Osteoblast (primary cell): ENCODE measurements around the gene ZNF513. TPM values are rescaled to one million over a fixed set of nuclear protein-coding genes. Genes with fewer than 3 reads are reported as not detected.

ENCODE experiments used
- DNase-seq: peaks from one replicate; pipeline ENCODE4 v3.0.0; 2011; ENCODE audit warnings: low spot score, mixed read lengths; ENCODE audit not compliant: insufficient read length; ENCODE audit errors: missing footprints
- H2AFZ ChIP-seq: 2 replicates; pipeline ENCODE4 v1.6.0; 2011; ENCODE audit warnings: mild to moderate bottlenecking, low read length
- H3K27ac ChIP-seq: 2 replicates; pipeline ENCODE4 v1.5.1; 2011; ENCODE audit warnings: mild to moderate bottlenecking, low read depth, low read length, moderate library complexity
- H3K27me3 ChIP-seq: 2 replicates; pipeline ENCODE4 v1.6.0; 2012; ENCODE audit warnings: mild to moderate bottlenecking, control low read depth, inconsistent platforms, low read length, moderate library complexity; ENCODE audit not compliant: insufficient read depth
- H3K36me3 ChIP-seq: 2 replicates; pipeline ENCODE4 v1.5.1; 2011; ENCODE audit warnings: mild to moderate bottlenecking, low read length, control low read depth, moderate library complexity; ENCODE audit not compliant: insufficient read depth
- H3K4me1 ChIP-seq: 2 replicates; pipeline ENCODE4 v1.5.1; 2011; ENCODE audit warnings: mild to moderate bottlenecking, low read length, control low read depth, moderate library complexity; ENCODE audit not compliant: insufficient read depth
- H3K4me2 ChIP-seq: 2 replicates; pipeline ENCODE4 v1.6.0; 2011; ENCODE audit warnings: mild to moderate bottlenecking, low read length; ENCODE audit not compliant: insufficient read depth
- H3K4me3 ChIP-seq: fragments of 200-600 bp; sonication (generic); 3 replicates; pipeline ENCODE4 v1.5.1; 2012; ENCODE audit warnings: mild to moderate bottlenecking, low read length, inconsistent platforms; ENCODE audit not compliant: insufficient read depth
- H3K79me2 ChIP-seq: 2 replicates; pipeline ENCODE4 v1.6.0; 2012; ENCODE audit warnings: mild to moderate bottlenecking, low read length, control low read depth, inconsistent platforms; ENCODE audit not compliant: insufficient read depth
- H3K9me3 ChIP-seq: 2 replicates; pipeline ENCODE4 v1.5.1; 2011; ENCODE audit warnings: low read depth, low read length, control low read depth
- H4K20me1 ChIP-seq: 2 replicates; pipeline ENCODE4 v1.6.0; 2012; ENCODE audit warnings: mild to moderate bottlenecking, low read length, control low read depth; ENCODE audit not compliant: insufficient read depth
- CTCF ChIP-seq: IDR thresholded peaks from 2 replicates; pipeline ENCODE4 v1.5.1; 2011; ENCODE audit warnings: mild to moderate bottlenecking, low read depth, low read length, moderate library complexity; ENCODE audit errors: extremely low read depth
- total RNA-seq: library from RNA; depleted of rRNA; stranded (reverse); fragments of >200 nt; gene quantifications from 2 replicates; pipeline ENCODE4 v1.2.3, GENCODE V29; 2012

The ZNF513 gene
- total RNA-seq, 1 donor = 8.3 TPM

- Histone ChIP-seq H3K36me3 (peaks cover 60% of the 10 kb centered on the region), H3K4me3 (peak overlapping the region; percentile 98), H2AFZ (peak overlapping the region; percentile 91), H3K9me3 (no peaks in the 10 kb centered on the region), H3K27me3 (no peaks in the 10 kb centered on the region), H3K79me2 (peaks cover 73% of the 10 kb centered on the region), H3K27ac (peak overlapping the region; percentile 92), H4K20me1 (peaks cover 7% of the 10 kb centered on the region), H3K4me2 (peak overlapping the region; percentile 95), H3K4me1 (peaks cover 20% of the 10 kb centered on the region)
- DNase-seq = peak; percentile 97
- no peak for TF ChIP-seq CTCF
These were observed 11.0 kb downstream of the ZNF513 start for GRCh38 chr2:27369471-27370025.

GRCh38 chr2:27363933-27364332 lies 16.6 kb downstream of the ZNF513 start:
- H3K27ac ChIP-seq = no peak overlapping the region
- H3K79me2 ChIP-seq = peaks cover 23% of the 10 kb centered on the region
- no peaks in the 10 kb centered on the region for H3K27me3 ChIP-seq
- no peak overlapping the region for H3K4me2 ChIP-seq
- H3K4me3 ChIP-seq = no peak overlapping the region
- DNase-seq = no peak
- no peaks in the 10 kb centered on the region for H3K9me3 ChIP-seq
- H2AFZ ChIP-seq = no peak overlapping the region
- peaks cover 52% of the 10 kb centered on the region for H3K36me3 ChIP-seq
- TF ChIP-seq CTCF = no peak
- no peaks in the 10 kb centered on the region for H4K20me1 ChIP-seq
- H3K4me1 ChIP-seq = peaks cover 2% of the 10 kb centered on the region

GRCh38 chr2:27362678-27363420 lies 17.7 kb downstream of the ZNF513 start:
- H3K27me3 ChIP-seq = no peaks in the 10 kb centered on the region
- no peak for DNase-seq
- H3K27ac ChIP-seq = no peak overlapping the region
- H2AFZ ChIP-seq = no peak overlapping the region
- H3K36me3 ChIP-seq = peaks cover 42% of the 10 kb centered on the region
- H3K9me3 ChIP-seq = no peaks in the 10 kb centered on the region
- H3K79me2 ChIP-seq = peaks cover 21% of the 10 kb centered on the region
- H4K20me1 ChIP-seq = no peaks in the 10 kb centered on the region
- no peak for TF ChIP-seq CTCF
- H3K4me3 ChIP-seq = no peak overlapping the region
- H3K4me2 ChIP-seq = no peak overlapping the region
- H3K4me1 ChIP-seq = peaks cover 5% of the 10 kb centered on the region

GRCh38 chr2:27356382-27357181 lies 24.0 kb downstream of the ZNF513 start, which contains the start of gene GTF3C2:
Gene GTF3C2, minus strand, starts transcription at chr2:27356764. Its CDS starts 13,210 bp downstream, at chr2:27343554.
- Histone ChIP-seq H2AFZ (peak within 1 kb of the TSS; percentile 99), H3K9me3 (no peaks in the 10 kb centered on the region), H3K4me1 (peaks cover 21% of the 10 kb centered on the region), H3K79me2 (peaks cover 62% of the 10 kb centered on the region), H3K4me3 (peak within 1 kb of the TSS; percentile 85), H3K4me2 (peak within 1 kb of the TSS; percentile 68), H4K20me1 (peaks cover 6% of the 10 kb centered on the region), H3K27ac (peak within 1 kb of the TSS; percentile 91), H3K27me3 (no peaks in the 10 kb centered on the region), H3K36me3 (no peaks in the 10 kb centered on the region)
- DNase-seq = peak; percentile 99
- TF ChIP-seq CTCF = no peak
